Suprapubic skin (tissue), 4 donors: ENCODE data around the gene TARS2. TPM values are rescaled to one million over a fixed set of nuclear protein-coding genes. Genes with fewer than 3 reads are reported as not detected.

ENCODE experiments used
- DNase-seq, 2 donors: peaks; one replicate each; pipeline ENCODE4 v3.0.0-alpha.2; 2019; ENCODE audit warnings: low spot score in 2 of 2
- H3K27ac ChIP-seq: fragments of 200-600 bp; sonication (generic); one replicate; pipeline ENCODE4 v1.5.1; 2019
- H3K27me3 ChIP-seq: fragments of 200-600 bp; sonication (generic); one replicate; pipeline ENCODE4 v1.5.1; 2019
- H3K36me3 ChIP-seq: fragments of 200-600 bp; sonication (generic); one replicate; pipeline ENCODE4 v1.5.1; 2019
- H3K4me1 ChIP-seq: fragments of 200-600 bp; sonication (generic); one replicate; pipeline ENCODE4 v1.5.1; 2019
- H3K4me3 ChIP-seq: fragments of 200-600 bp; sonication (generic); one replicate; pipeline ENCODE4 v1.5.1; 2019; ENCODE audit warnings: mild to moderate bottlenecking
- H3K9me3 ChIP-seq: fragments of 200-600 bp; sonication (generic); one replicate; pipeline ENCODE4 v1.5.1; 2019
- EP300 ChIP-seq: sonication (generic); formaldehyde crosslinking; IDR thresholded peaks from one replicate; pipeline ENCODE4 v1.6.1; 2017; ENCODE audit warnings: antibody characterized with exemption
- POLR2A ChIP-seq, 2 donors: fragments of 450-650 bp; IDR thresholded peaks; one replicate each; pipeline ENCODE4 v1.6.1; 2017; ENCODE audit warnings: antibody characterized with exemption in 2 of 2, mild to moderate bottlenecking in 2 of 2, moderate library complexity in 2 of 2
- POLR2AphosphoS5 ChIP-seq, 3 donors: sonication (generic); formaldehyde crosslinking; IDR thresholded peaks; one replicate each; pipeline ENCODE4 v1.6.1; 2017; ENCODE audit warnings: antibody characterized with exemption in 3 of 3
- WGBS: methylation state at CpG from one replicate; pipeline ENCODE4 v1.1.5; 2018; 5-methylcytosine and 5-hydroxymethylcytosine counted together
- total RNA-seq, 4 donors: library from RNA; depleted of rRNA; stranded (reverse); fragments of >200 nt; gene quantifications; one replicate each; pipeline ENCODE4 v1.1.0, GENCODE V29; 2016
- TF ChIP-seq, protein P1 (sequence below), 2 donors: fragments of 200-600 bp in 1 of 2; fragments of 450-650 bp in 1 of 2; sonication (generic) in 1 of 2; IDR thresholded peaks; one replicate each; pipeline ENCODE4 v1.5.1; 2016 to 2019; ENCODE audit warnings: antibody characterized with exemption in 2 of 2, mild to moderate bottlenecking in 1 of 2, moderate library complexity in 1 of 2

Gene TARS2
- total RNA-seq, 4 donors from 2014 or later: 13.7 to 29.1 (median 20.9) TPM

DNA sequence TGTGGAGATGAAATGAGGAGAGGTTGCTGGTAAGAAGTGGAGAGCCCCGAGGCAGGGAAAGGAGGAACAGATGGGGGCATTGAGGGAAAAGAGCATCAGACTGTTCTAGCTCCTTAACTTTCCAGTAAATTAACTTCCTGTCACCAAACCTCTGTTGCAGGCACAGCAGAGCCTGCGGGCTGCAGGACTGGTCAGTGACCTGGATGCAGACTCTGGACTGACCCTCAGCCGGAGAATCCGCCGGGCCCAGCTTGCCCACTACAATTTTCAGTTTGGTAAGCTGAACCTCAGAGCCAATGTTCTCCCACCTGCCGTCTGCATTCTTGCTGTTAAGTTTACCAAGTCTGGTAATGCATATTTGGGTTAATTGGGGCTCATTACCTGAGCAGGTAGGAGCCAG lies 18.2 kb downstream of the TARS2 start:
- H3K27me3 ChIP-seq: no peaks in the 10 kb centered on the region
- peaks cover 56% of the 10 kb centered on the region for H3K36me3 ChIP-seq
- no peak overlapping the region for H3K4me3 ChIP-seq
- no peak for DNase-seq
- no peak overlapping the region for H3K27ac ChIP-seq
- 82% methylated on average over 6 of the region's 6 CpGs for WGBS
- H3K4me1 ChIP-seq: peaks cover 25% of the 10 kb centered on the region
- no peaks in the 10 kb centered on the region for H3K9me3 ChIP-seq
- TF ChIP-seq EP300: no peak
- no peak for TF ChIP-seq POLR2AphosphoS5 (IDR thresholded peaks at IDR 0.05)
- no peak for TF ChIP-seq POLR2A (IDR thresholded peaks at IDR 0.05)
- TF ChIP-seq, protein P1, sequence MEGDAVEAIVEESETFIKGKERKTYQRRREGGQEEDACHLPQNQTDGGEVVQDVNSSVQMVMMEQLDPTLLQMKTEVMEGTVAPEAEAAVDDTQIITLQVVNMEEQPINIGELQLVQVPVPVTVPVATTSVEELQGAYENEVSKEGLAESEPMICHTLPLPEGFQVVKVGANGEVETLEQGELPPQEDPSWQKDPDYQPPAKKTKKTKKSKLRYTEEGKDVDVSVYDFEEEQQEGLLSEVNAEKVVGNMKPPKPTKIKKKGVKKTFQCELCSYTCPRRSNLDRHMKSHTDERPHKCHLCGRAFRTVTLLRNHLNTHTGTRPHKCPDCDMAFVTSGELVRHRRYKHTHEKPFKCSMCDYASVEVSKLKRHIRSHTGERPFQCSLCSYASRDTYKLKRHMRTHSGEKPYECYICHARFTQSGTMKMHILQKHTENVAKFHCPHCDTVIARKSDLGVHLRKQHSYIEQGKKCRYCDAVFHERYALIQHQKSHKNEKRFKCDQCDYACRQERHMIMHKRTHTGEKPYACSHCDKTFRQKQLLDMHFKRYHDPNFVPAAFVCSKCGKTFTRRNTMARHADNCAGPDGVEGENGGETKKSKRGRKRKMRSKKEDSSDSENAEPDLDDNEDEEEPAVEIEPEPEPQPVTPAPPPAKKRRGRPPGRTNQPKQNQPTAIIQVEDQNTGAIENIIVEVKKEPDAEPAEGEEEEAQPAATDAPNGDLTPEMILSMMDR (IDR thresholded peaks at IDR 0.05): no peak

DNA sequence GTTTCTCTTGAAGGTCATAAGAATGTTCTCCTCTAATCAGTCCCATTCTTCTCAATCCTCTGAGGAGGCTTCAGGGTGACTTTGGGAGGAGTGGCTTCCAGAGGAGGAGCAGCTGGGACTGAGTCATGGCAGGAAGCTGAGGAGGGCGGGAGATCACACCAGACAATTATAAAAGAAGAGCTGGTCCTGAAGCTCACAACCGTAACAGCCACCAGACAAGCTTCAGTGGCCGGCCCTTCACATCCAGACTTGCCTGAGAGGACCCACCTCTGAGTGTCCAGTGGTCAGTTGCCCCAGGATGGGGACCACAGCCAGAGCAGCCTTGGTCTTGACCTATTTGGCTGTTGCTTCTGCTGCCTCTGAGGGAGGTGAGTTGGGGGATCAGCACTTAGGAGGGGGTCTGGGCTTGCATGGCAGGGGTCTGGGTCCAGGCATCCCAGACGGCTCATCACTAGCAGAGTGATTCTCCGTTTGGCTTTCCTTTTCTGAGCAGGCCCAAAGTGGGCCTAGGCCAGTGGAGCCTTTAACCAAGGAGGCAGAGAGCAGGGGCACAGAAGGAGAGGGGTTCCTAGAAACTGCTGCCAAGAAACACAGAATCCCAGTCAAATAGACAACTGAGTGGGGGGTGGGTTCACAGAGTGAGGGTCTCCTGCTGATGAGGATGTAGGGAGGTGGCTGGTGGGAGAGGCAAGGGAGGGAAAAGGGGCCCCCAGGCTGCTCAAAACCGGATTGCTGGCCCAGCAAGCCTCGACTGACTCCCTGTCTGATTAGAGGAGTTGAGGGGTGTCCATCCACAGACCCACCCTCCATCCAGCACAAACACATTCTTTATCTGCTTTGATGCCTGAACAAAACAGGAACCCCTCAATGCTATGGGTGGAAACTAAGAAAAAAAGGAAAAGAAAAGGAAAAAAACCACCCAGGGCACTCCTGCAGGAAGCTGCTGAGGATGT lies 21.0 kb downstream of the TARS2 start, which contains the start of gene ECM1:
ECM1 (plus strand) TSS at position 198 of the 953 bp plus-strand sequence; CDS start at position 299, 101 bp downstream.
- Histone ChIP-seq H3K36me3 (peaks cover 50% of the 10 kb centered on the region), H3K27me3 (no peaks in the 10 kb centered on the region), H3K4me1 (peaks cover 33% of the 10 kb centered on the region), H3K9me3 (no peaks in the 10 kb centered on the region), H3K27ac (peak within 1 kb of the TSS; percentile 77), H3K4me3 (peak within 1 kb of the TSS; percentile 49)
- DNase-seq: peak; percentile 76 to 82
- 23% methylated on average over 5 of the region's 7 CpGs for WGBS
- TF ChIP-seq POLR2AphosphoS5 (IDR thresholded peaks at IDR 0.05) (no peak), EP300 (no peak), POLR2A (IDR thresholded peaks at IDR 0.05) (no peak)
- TF ChIP-seq, protein P1 (IDR thresholded peaks at IDR 0.05): no peak

DNA sequence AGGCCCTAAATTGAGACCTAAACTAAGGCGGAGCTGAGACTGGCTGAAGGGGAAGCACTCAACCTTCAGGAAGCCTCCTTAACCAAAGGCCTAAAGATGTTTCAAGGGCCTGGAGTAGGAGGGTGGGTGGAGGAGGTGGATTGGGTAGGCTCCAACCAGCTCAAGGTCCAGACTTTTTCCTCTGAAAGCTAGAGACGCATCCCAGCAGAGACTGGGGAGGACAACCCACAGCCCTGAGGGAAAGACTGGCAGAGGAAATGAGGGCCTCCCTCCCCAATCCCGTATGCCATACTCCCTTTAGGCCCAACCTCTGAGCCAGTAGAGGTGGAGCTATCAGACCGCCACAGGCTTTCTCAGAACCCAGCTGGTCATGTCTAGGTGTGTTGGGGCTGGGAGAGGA lies 21.8 kb downstream of the TARS2 start:
- 64% methylated on average over 3 of the region's 4 CpGs for WGBS
- Histone ChIP-seq H3K4me3 (peak overlapping the region; percentile 49), H3K9me3 (no peaks in the 10 kb centered on the region), H3K36me3 (peaks cover 46% of the 10 kb centered on the region), H3K4me1 (peaks cover 39% of the 10 kb centered on the region), H3K27ac (no peak overlapping the region), H3K27me3 (no peaks in the 10 kb centered on the region)
- TF ChIP-seq EP300 (no peak), POLR2A (IDR thresholded peaks at IDR 0.05) (no peak)
- no peak for DNase-seq

DNA sequence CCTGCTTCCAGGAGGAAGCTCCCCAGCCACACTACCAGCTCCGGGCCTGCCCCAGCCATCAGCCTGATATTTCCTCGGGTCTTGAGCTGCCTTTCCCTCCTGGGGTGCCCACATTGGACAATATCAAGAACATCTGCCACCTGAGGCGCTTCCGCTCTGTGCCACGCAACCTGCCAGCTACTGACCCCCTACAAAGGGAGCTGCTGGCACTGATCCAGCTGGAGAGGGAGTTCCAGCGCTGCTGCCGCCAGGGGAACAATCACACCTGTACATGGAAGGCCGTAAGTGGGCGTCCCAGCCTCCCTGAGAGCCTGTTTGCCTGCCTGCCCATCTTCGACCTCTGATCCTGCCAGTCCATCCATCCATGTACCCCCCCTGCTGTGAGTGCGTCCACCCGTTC lies 24.3 kb downstream of the TARS2 start:
- Histone ChIP-seq H3K4me1 (peaks cover 58% of the 10 kb centered on the region), H3K36me3 (peaks cover 20% of the 10 kb centered on the region), H3K9me3 (no peaks in the 10 kb centered on the region), H3K27me3 (no peaks in the 10 kb centered on the region), H3K27ac (no peak overlapping the region), H3K4me3 (no peak overlapping the region)
- TF ChIP-seq POLR2A (IDR thresholded peaks at IDR 0.05): no peak
- TF ChIP-seq POLR2AphosphoS5 (IDR thresholded peaks at IDR 0.05): no peak
- TF ChIP-seq EP300: no peak
- TF ChIP-seq, protein P1 (IDR thresholded peaks at IDR 0.05): no peak
- WGBS: 92% methylated on average over 11 of the region's 12 CpGs
- no peak for DNase-seq

DNA sequence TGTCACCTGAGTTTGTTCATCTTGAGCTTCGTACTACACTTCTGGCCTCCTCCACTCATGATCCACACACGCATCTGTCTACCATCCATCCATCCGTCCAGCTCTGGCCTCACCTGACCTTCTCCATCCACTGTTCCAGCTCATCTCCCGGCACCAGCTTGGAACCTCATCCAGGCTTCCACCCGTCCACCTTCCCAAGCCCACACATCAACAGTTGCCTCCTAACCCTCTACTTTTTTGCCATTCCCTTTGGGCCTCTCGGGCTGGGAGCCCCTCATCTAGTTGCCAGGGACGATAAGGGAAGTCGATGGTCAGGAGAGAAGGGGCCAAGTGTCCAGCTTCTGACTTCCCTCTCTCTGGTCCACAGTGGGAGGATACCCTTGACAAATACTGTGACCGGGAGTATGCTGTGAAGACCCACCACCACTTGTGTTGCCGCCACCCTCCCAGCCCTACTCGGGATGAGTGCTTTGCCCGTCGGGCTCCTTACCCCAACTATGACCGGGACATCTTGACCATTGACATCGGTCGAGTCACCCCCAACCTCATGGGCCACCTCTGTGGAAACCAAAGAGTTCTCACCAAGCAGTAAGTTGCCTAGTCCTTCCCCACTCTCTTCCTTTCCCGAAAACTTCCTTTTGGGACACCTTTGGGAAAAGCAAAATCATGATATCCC lies 24.9 kb downstream of the TARS2 start:
- H3K36me3 ChIP-seq: peaks cover 14% of the 10 kb centered on the region
- no peak for DNase-seq
- H3K27ac ChIP-seq: no peak overlapping the region
- peaks cover 60% of the 10 kb centered on the region for H3K4me1 ChIP-seq
- no peak overlapping the region for H3K4me3 ChIP-seq
- no peaks in the 10 kb centered on the region for H3K27me3 ChIP-seq
- 95% methylated on average over 17 of the region's 17 CpGs for WGBS
- no peak for TF ChIP-seq EP300
- TF ChIP-seq, protein P1 (IDR thresholded peaks at IDR 0.05): no peak
- TF ChIP-seq POLR2AphosphoS5 (IDR thresholded peaks at IDR 0.05): no peak
- no peaks in the 10 kb centered on the region for H3K9me3 ChIP-seq
